Activated CD4-positive, CD25-positive, alpha-beta regulatory T cell (primary cell): ENCODE results near the gene LMTK3.

Experiments
- DNase-seq, 4 experiments: peaks; one replicate each; lab custom pipeline; 2025; lab: John Stamatoyannopoulos, UW

Gene LMTK3

GRCh38 chr19:48508729-48509411, 2.8 kb downstream of the LMTK3 start:
- DNase-seq = no peak

- no peak for DNase-seq
Measured at GRCh38 chr19:48507911-48508439, 3.7 kb downstream of the LMTK3 start.

GRCh38 chr19:48506138-48506733, 5.4 kb downstream of the LMTK3 start:
- no peak for DNase-seq

GRCh38 chr19:48502350-48503018, 9.2 kb downstream of the LMTK3 start:
- peak in 2 of 4 experiments; percentile 29 to 40 for DNase-seq

- peak in 1 of 4 experiments; percentile 58 for DNase-seq
Measured at GRCh38 chr19:48501494-48502349, 9.9 kb downstream of the LMTK3 start.

- DNase-seq = no peak
Measured at GRCh38 chr19:48500830-48501493, 10.7 kb downstream of the LMTK3 start.

- DNase-seq = no peak
Measured at GRCh38 chr19:48499316-48500090, 12.1 kb downstream of the LMTK3 start.

- no peak for DNase-seq
Measured at GRCh38 chr19:48498595-48499311, 12.9 kb downstream of the LMTK3 start.

- DNase-seq = no peak
Measured at GRCh38 chr19:48497728-48498594, 13.7 kb downstream of the LMTK3 start.

GRCh38 chr19:48496959-48497727, 14.5 kb downstream of the LMTK3 start:
- DNase-seq = no peak

- DNase-seq = no peak
Measured at GRCh38 chr19:48495396-48495795, 16.2 kb downstream of the LMTK3 start.

GRCh38 chr19:48493718-48494401, 17.8 kb downstream of the LMTK3 start:
- no peak for DNase-seq

- peak; percentile 65 to 77 (median 74) for DNase-seq
Measured at GRCh38 chr19:48492925-48493717, 18.5 kb downstream of the LMTK3 start.

GRCh38 chr19:48491793-48492123, 19.9 kb downstream of the LMTK3 start:
- DNase-seq = no peak

- DNase-seq = peak; percentile 36 to 59 (median 43)
Measured at GRCh38 chr19:48490981-48491792, 20.4 kb downstream of the LMTK3 start.

GRCh38 chr19:48489608-48490216, 21.9 kb downstream of the LMTK3 start:
- peak; percentile 57 to 71 (median 66) for DNase-seq
